Stimulated activated naive CD8-positive, alpha-beta T cell treated with anti-CD3 and anti-CD28 coated beads, Interleukin-15, Interleukin-2, amounts not matched to agents 100 ng/mL and 50 ng/mL, for 24 hours (primary cell): ENCODE measurements around the gene BZW1.

Experiments
- H3K27ac Mint-ChIP-seq: one replicate; pipeline ENCODE4 v1.8.0; 2021; ENCODE audit warnings: mild to moderate bottlenecking, mixed read lengths
- H3K27me3 Mint-ChIP-seq: one replicate; pipeline ENCODE4 v1.8.0; 2021; ENCODE audit warnings: mixed read lengths
- H3K36me3 Mint-ChIP-seq: one replicate; pipeline ENCODE4 v1.8.0; 2021; ENCODE audit warnings: low read depth, mixed read lengths
- H3K4me1 Mint-ChIP-seq: one replicate; pipeline ENCODE4 v1.8.0; 2021; ENCODE audit warnings: low read depth, mixed read lengths
- H3K4me3 Mint-ChIP-seq: one replicate; pipeline ENCODE4 v1.8.0; 2021; ENCODE audit warnings: mild to moderate bottlenecking, mixed read lengths
- H3K9me3 Mint-ChIP-seq: one replicate; pipeline ENCODE4 v1.8.0; 2021; ENCODE audit warnings: mixed read lengths

The BZW1 gene

GRCh38 chr2:200811333-200812121, at the start of gene BZW1:
BZW1 (plus strand) TSS chr2:200811910; CDS start chr2:200813218, 1,308 bp downstream.
- Mint-ChIP-seq H3K27me3 (no peaks in the 10 kb centered on the region), H3K9me3 (no peaks in the 10 kb centered on the region), H3K27ac (peak within 1 kb of the TSS; percentile 98), H3K4me1 (peaks cover 57% of the 10 kb centered on the region), H3K4me3 (peak within 1 kb of the TSS; percentile 91), H3K36me3 (peaks cover 43% of the 10 kb centered on the region)

- H3K9me3 Mint-ChIP-seq = no peaks in the 10 kb centered on the region
Observed at GRCh38 chr2:200762127-200762526, 49.6 kb upstream of the BZW1 start.

GRCh38 chr2:200763422-200763821, 48.3 kb upstream of the BZW1 start:
- H3K9me3 Mint-ChIP-seq = no peaks in the 10 kb centered on the region
- no peak overlapping the region for H3K27ac Mint-ChIP-seq
- H3K4me1 Mint-ChIP-seq = peaks cover 30% of the 10 kb centered on the region
- H3K36me3 Mint-ChIP-seq = no peaks in the 10 kb centered on the region
- no peaks in the 10 kb centered on the region for H3K27me3 Mint-ChIP-seq
- no peak overlapping the region for H3K4me3 Mint-ChIP-seq

More at GRCh38 chr2:200762127-200762526, 49.6 kb upstream of the BZW1 start:
- Mint-ChIP-seq H3K36me3 (no peaks in the 10 kb centered on the region), H3K27ac (no peak overlapping the region), H3K27me3 (no peaks in the 10 kb centered on the region), H3K4me3 (no peak overlapping the region), H3K4me1 (peaks cover 30% of the 10 kb centered on the region)

GRCh38 chr2:200765139-200765951, 46.4 kb upstream of the BZW1 start:
- Mint-ChIP-seq H3K9me3 (no peaks in the 10 kb centered on the region), H3K27me3 (no peaks in the 10 kb centered on the region), H3K4me3 (peak overlapping the region; percentile 27), H3K36me3 (no peaks in the 10 kb centered on the region), H3K4me1 (peaks cover 30% of the 10 kb centered on the region), H3K27ac (peak overlapping the region; percentile 73)

GRCh38 chr2:200765995-200766660, 45.6 kb upstream of the BZW1 start:
- no peak overlapping the region for H3K4me3 Mint-ChIP-seq
- H3K4me1 Mint-ChIP-seq = peaks cover 30% of the 10 kb centered on the region
- H3K9me3 Mint-ChIP-seq = no peaks in the 10 kb centered on the region
- H3K27ac Mint-ChIP-seq = peak overlapping the region; percentile 73
- H3K36me3 Mint-ChIP-seq = no peaks in the 10 kb centered on the region
- no peaks in the 10 kb centered on the region for H3K27me3 Mint-ChIP-seq

GRCh38 chr2:200767111-200767885, 44.4 kb upstream of the BZW1 start:
- Mint-ChIP-seq H3K27ac (no peak overlapping the region), H3K4me3 (no peak overlapping the region), H3K27me3 (no peaks in the 10 kb centered on the region), H3K9me3 (peaks cover under 1% of the 10 kb centered on the region), H3K4me1 (peaks cover 30% of the 10 kb centered on the region), H3K36me3 (no peaks in the 10 kb centered on the region)

- Mint-ChIP-seq H3K9me3 (peaks cover 11% of the 10 kb centered on the region), H3K4me3 (no peak overlapping the region), H3K36me3 (no peaks in the 10 kb centered on the region), H3K4me1 (peaks cover 5% of the 10 kb centered on the region), H3K27me3 (no peaks in the 10 kb centered on the region), H3K27ac (no peak overlapping the region)
Observed at GRCh38 chr2:200770847-200771246, 40.9 kb upstream of the BZW1 start.

- H3K27ac Mint-ChIP-seq = no peak overlapping the region
- no peaks in the 10 kb centered on the region for H3K27me3 Mint-ChIP-seq
- no peak overlapping the region for H3K4me3 Mint-ChIP-seq
- peaks cover 11% of the 10 kb centered on the region for H3K9me3 Mint-ChIP-seq
- no peaks in the 10 kb centered on the region for H3K4me1 Mint-ChIP-seq
- no peaks in the 10 kb centered on the region for H3K36me3 Mint-ChIP-seq
Observed at GRCh38 chr2:200772620-200773019, 39.1 kb upstream of the BZW1 start.

GRCh38 chr2:200773083-200773482, 38.6 kb upstream of the BZW1 start:
- no peaks in the 10 kb centered on the region for H3K4me1 Mint-ChIP-seq
- no peak overlapping the region for H3K4me3 Mint-ChIP-seq
- H3K36me3 Mint-ChIP-seq = no peaks in the 10 kb centered on the region
- H3K9me3 Mint-ChIP-seq = peaks cover 11% of the 10 kb centered on the region
- H3K27ac Mint-ChIP-seq = no peak overlapping the region
- H3K27me3 Mint-ChIP-seq = no peaks in the 10 kb centered on the region

- no peak overlapping the region for H3K27ac Mint-ChIP-seq
- H3K9me3 Mint-ChIP-seq = peaks cover 11% of the 10 kb centered on the region
- H3K36me3 Mint-ChIP-seq = no peaks in the 10 kb centered on the region
- no peak overlapping the region for H3K4me3 Mint-ChIP-seq
- H3K4me1 Mint-ChIP-seq = no peaks in the 10 kb centered on the region
- no peaks in the 10 kb centered on the region for H3K27me3 Mint-ChIP-seq
Observed at GRCh38 chr2:200774920-200775319, 36.8 kb upstream of the BZW1 start.

- no peaks in the 10 kb centered on the region for H3K27me3 Mint-ChIP-seq
- H3K27ac Mint-ChIP-seq = no peak overlapping the region
- no peaks in the 10 kb centered on the region for H3K36me3 Mint-ChIP-seq
- H3K4me3 Mint-ChIP-seq = no peak overlapping the region
- peaks cover 11% of the 10 kb centered on the region for H3K9me3 Mint-ChIP-seq
- no peaks in the 10 kb centered on the region for H3K4me1 Mint-ChIP-seq
Observed at GRCh38 chr2:200777275-200777674, 34.4 kb upstream of the BZW1 start.

- Mint-ChIP-seq H3K4me1 (no peaks in the 10 kb centered on the region), H3K27ac (no peak overlapping the region), H3K27me3 (no peaks in the 10 kb centered on the region), H3K9me3 (peaks cover 4% of the 10 kb centered on the region), H3K4me3 (no peak overlapping the region), H3K36me3 (no peaks in the 10 kb centered on the region)
Observed at GRCh38 chr2:200778038-200778437, 33.7 kb upstream of the BZW1 start.

GRCh38 chr2:200779214-200779613, 32.5 kb upstream of the BZW1 start:
- H3K4me3 Mint-ChIP-seq = no peak overlapping the region
- no peaks in the 10 kb centered on the region for H3K9me3 Mint-ChIP-seq
- no peaks in the 10 kb centered on the region for H3K4me1 Mint-ChIP-seq
- H3K36me3 Mint-ChIP-seq = no peaks in the 10 kb centered on the region
- H3K27me3 Mint-ChIP-seq = no peaks in the 10 kb centered on the region
- no peak overlapping the region for H3K27ac Mint-ChIP-seq

- Mint-ChIP-seq H3K4me1 (peaks cover 3% of the 10 kb centered on the region), H3K27me3 (no peaks in the 10 kb centered on the region), H3K4me3 (no peak overlapping the region), H3K9me3 (no peaks in the 10 kb centered on the region), H3K27ac (no peak overlapping the region), H3K36me3 (no peaks in the 10 kb centered on the region)
Observed at GRCh38 chr2:200781616-200782015, 30.1 kb upstream of the BZW1 start.
